Panc1 (cell line): Measurements from ENCODE around the gene PRSS50. TPM values are rescaled to one million over a fixed set of nuclear protein-coding genes. Genes with fewer than 3 reads are reported as not detected.

Experiments used
- ATAC-seq: fragments of 200-7000 bp; cut with Tn5 transposase; 2 replicates; pipeline ENCODE4 v1.9.1; 2020; ENCODE audit warnings: mild to moderate bottlenecking, moderate library complexity
- BruUV-seq: library from RNA; stranded (reverse); fragments of 400-500 nt; replicated peaks from 2 replicates; lab custom pipeline; 2021; lab: Mats Ljungman, UMichigan
- CTCF ChIA-PET: fragments of 300-600 bp; sonication (Branson Sonifier 250); formaldehyde crosslinking; loops from one replicate; lab custom pipeline; 2022; ENCODE audit warnings: antibody characterized with exemption; lab: Charles Lee
- POLR2A ChIA-PET: fragments of 300-600 bp; sonication (Branson Sonifier 250); formaldehyde crosslinking; loops from one replicate; lab custom pipeline; 2022; ENCODE audit warnings: antibody characterized with exemption; lab: Charles Lee
- DNase-seq: peaks from one replicate; pipeline ENCODE4 v3.0.0-alpha.2; 2010; ENCODE audit warnings: low read depth, low spot score
- H3K27ac ChIP-seq: 2 replicates; pipeline ENCODE4 v1.5.1; 2011; ENCODE audit warnings: mild to moderate bottlenecking, low read length, inconsistent platforms
- H3K27me3 ChIP-seq: fragments of 200-500 bp; sonication (Bioruptor generic); 2 replicates; pipeline ENCODE4 v1.6.0; 2014; ENCODE audit warnings: low read length, inconsistent platforms; ENCODE audit not compliant: control insufficient read depth, insufficient read depth
- H3K36me3 ChIP-seq: fragments of 200-500 bp; sonication (Bioruptor generic); 2 replicates; pipeline ENCODE4 v1.5.1; 2014; ENCODE audit warnings: inconsistent platforms, mild to moderate bottlenecking, low read length, moderate library complexity; ENCODE audit not compliant: control insufficient read depth, insufficient read depth
- H3K4me1 ChIP-seq: 2 replicates; pipeline ENCODE4 v1.5.1; 2011; ENCODE audit warnings: inconsistent platforms, mild to moderate bottlenecking, low read length, moderate library complexity; ENCODE audit not compliant: control insufficient read depth, insufficient read depth
- H3K4me3 ChIP-seq, 2 experiments: 2 replicates each; pipeline ENCODE4 v1.5.1; 2011 to 2012; ENCODE audit warnings: low read depth in 2 of 2, low read length in 2 of 2, mild to moderate bottlenecking in 2 of 2, inconsistent platforms in 1 of 2, moderate library complexity in 1 of 2
- H3K9me3 ChIP-seq: fragments of 200-500 bp; sonication (Bioruptor generic); 2 replicates; pipeline ENCODE4 v1.5.1; 2014; ENCODE audit warnings: low read depth, mild to moderate bottlenecking, inconsistent platforms, low read length, moderate library complexity; ENCODE audit not compliant: control insufficient read depth, insufficient read depth
- POLR2AphosphoS5 ChIP-seq: IDR thresholded peaks from 2 replicates; pipeline ENCODE4 v1.6.1; 2012; ENCODE audit warnings: mild to moderate bottlenecking, low read depth, low read length, moderate library complexity
- SIN3A ChIP-seq: IDR thresholded peaks from 2 replicates; pipeline ENCODE4 v1.6.1; 2012; ENCODE audit warnings: low read depth, mild to moderate bottlenecking, low read length, moderate library complexity, borderline replicate concordance; ENCODE audit not compliant: insufficient read depth
- TCF7L2 ChIP-seq: IDR thresholded peaks from 2 replicates; pipeline ENCODE4 v1.6.1; 2011; ENCODE audit warnings: mild to moderate bottlenecking, low read depth, low read length, inconsistent platforms
- in situ Hi-C: cut with HindIII; loops from 2 replicates; pipeline ENCODE4 v1.10.0; 2016; ENCODE audit warnings: low sequenced_read_pairs, low pct_unique_long_range_greater_than_20kb
- intact Hi-C: fragments of 100-400 bp; cut with micrococcal nuclease; formaldehyde crosslinking; loops from one replicate; pipeline ENCODE4 v1.10.0; 2022; ENCODE audit not compliant: unreplicated experiment
- total RNA-seq: library from RNA; stranded (reverse); gene quantifications from one replicate; pipeline ENCODE4 v1.2.1, GENCODE V29; 2021; ENCODE audit not compliant: unreplicated experiment
- TF ChIP-seq, protein P1 (sequence below): fragments of 450-650 bp; IDR thresholded peaks from 2 replicates; pipeline ENCODE4 v1.5.1; 2017; ENCODE audit warnings: mild to moderate bottlenecking
- TF ChIP-seq, protein P2 (sequence below), 2 experiments: IDR thresholded peaks; 2 replicates each; pipeline ENCODE4 v1.6.1; 2011 to 2012; ENCODE audit warnings: low read depth in 2 of 2, control low read depth in 1 of 2, low read length in 1 of 2, mild to moderate bottlenecking in 1 of 2, moderate library complexity in 1 of 2; ENCODE audit not compliant: insufficient read depth in 1 of 2

PRSS50 gene
- total RNA-seq, 1 experiment from 2014 or later = 0.13 TPM

DNA sequence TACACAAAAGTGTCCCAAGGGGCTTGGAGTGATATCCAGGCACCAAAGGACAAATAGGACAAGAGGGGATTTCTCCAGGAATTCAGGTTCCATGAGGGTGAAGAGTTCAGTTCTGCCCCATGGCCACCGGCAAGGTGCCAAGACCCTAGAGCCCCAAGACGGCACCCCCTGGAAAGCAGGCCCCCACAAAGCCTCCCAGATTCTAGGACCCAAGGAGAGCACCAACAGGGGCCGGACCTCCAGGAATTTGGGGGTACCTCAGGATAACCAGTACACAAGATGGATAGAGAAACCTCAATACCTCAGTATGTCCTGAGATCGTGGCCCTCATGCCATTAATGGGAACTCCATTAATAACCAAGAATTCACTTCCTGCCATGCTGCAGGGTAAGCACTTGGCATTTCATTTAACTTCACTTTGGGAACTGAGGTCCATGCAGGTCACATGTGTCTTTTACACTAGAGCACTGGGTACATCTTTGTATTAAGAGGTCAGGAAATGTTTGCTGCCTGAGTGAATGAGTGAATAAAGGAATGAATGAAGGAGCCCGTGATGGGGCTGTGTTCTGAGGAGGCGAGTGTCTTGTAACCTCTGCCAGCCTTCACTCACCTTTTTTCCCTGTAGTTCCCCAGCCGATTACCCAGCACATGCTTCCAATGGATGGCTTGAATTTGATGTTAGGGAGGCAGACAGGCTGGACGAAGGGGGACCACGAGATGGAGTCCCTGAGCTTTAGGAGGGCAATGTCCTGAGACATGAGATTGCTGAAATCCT lies 15.5 kb upstream of the PRSS50 start:
- H3K9me3 ChIP-seq = no peaks in the 10 kb centered on the region
- no peak for TF ChIP-seq POLR2AphosphoS5
- TF ChIP-seq, protein P1, sequence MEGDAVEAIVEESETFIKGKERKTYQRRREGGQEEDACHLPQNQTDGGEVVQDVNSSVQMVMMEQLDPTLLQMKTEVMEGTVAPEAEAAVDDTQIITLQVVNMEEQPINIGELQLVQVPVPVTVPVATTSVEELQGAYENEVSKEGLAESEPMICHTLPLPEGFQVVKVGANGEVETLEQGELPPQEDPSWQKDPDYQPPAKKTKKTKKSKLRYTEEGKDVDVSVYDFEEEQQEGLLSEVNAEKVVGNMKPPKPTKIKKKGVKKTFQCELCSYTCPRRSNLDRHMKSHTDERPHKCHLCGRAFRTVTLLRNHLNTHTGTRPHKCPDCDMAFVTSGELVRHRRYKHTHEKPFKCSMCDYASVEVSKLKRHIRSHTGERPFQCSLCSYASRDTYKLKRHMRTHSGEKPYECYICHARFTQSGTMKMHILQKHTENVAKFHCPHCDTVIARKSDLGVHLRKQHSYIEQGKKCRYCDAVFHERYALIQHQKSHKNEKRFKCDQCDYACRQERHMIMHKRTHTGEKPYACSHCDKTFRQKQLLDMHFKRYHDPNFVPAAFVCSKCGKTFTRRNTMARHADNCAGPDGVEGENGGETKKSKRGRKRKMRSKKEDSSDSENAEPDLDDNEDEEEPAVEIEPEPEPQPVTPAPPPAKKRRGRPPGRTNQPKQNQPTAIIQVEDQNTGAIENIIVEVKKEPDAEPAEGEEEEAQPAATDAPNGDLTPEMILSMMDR = no peak; the same call in 1 of the 2 replicates
- TF ChIP-seq TCF7L2 = no peak
- no peak for TF ChIP-seq SIN3A
- TF ChIP-seq, protein P2, sequence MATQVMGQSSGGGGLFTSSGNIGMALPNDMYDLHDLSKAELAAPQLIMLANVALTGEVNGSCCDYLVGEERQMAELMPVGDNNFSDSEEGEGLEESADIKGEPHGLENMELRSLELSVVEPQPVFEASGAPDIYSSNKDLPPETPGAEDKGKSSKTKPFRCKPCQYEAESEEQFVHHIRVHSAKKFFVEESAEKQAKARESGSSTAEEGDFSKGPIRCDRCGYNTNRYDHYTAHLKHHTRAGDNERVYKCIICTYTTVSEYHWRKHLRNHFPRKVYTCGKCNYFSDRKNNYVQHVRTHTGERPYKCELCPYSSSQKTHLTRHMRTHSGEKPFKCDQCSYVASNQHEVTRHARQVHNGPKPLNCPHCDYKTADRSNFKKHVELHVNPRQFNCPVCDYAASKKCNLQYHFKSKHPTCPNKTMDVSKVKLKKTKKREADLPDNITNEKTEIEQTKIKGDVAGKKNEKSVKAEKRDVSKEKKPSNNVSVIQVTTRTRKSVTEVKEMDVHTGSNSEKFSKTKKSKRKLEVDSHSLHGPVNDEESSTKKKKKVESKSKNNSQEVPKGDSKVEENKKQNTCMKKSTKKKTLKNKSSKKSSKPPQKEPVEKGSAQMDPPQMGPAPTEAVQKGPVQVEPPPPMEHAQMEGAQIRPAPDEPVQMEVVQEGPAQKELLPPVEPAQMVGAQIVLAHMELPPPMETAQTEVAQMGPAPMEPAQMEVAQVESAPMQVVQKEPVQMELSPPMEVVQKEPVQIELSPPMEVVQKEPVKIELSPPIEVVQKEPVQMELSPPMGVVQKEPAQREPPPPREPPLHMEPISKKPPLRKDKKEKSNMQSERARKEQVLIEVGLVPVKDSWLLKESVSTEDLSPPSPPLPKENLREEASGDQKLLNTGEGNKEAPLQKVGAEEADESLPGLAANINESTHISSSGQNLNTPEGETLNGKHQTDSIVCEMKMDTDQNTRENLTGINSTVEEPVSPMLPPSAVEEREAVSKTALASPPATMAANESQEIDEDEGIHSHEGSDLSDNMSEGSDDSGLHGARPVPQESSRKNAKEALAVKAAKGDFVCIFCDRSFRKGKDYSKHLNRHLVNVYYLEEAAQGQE (IDR thresholded peaks at IDR 0.05; ENCODE audit: insufficient read depth in 1 of 2, low read depth in 2 of 2, low read length in 1 of 2) = no peak
- DNase-seq (no peak), ATAC-seq (peak; percentile 68)
- no peaks in the 10 kb centered on the region for H3K27me3 ChIP-seq
- BruUV-seq = no TSS peak
- POLR2A ChIA-PET = no interaction called here
- intact Hi-C loops (no loop called here), in situ Hi-C loops (no loop called here)
- no peaks in the 10 kb centered on the region for H3K36me3 ChIP-seq
- CTCF ChIA-PET = no interaction called here
- H3K27ac ChIP-seq = no peak overlapping the region
- H3K4me3 ChIP-seq = no peak overlapping the region
- no peaks in the 10 kb centered on the region for H3K4me1 ChIP-seq

DNA sequence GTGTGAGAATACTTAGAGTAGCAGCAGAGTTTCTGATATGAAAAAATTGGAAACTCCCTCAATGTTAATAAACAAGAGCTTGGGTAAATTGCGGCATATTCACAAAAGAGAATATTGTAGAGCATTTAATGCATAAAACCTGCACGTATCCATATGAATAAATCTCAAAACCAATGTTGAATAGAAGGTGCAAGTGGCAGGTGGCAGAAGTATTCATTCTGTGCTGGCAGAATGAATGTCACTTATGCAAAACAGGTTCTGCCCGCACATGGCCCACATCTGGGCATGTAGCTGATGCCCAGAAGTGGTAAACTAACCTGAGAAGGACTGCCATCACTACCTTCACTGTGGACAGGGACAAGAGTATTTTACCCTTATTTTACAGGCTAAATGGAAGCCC lies 14.1 kb upstream of the PRSS50 start:
- DNase-seq (no peak), ATAC-seq (no peak)
- H3K4me1 ChIP-seq = no peaks in the 10 kb centered on the region
- in situ Hi-C loops (no loop called here), intact Hi-C loops (no loop called here)
- ChIA-PET CTCF (no interaction called here), POLR2A (no interaction called here)
- H3K27ac ChIP-seq = no peak overlapping the region
- H3K4me3 ChIP-seq = no peak overlapping the region
- H3K27me3 ChIP-seq = no peaks in the 10 kb centered on the region
- BruUV-seq = no TSS peak
- H3K9me3 ChIP-seq = no peaks in the 10 kb centered on the region
- TF ChIP-seq, protein P2 (IDR thresholded peaks at IDR 0.05; ENCODE audit: insufficient read depth in 1 of 2, low read depth in 2 of 2, low read length in 1 of 2) = no peak
- TF ChIP-seq, protein P1 = no peak
- TF ChIP-seq SIN3A = no peak
- no peak for TF ChIP-seq POLR2AphosphoS5
- no peak for TF ChIP-seq TCF7L2
- no peaks in the 10 kb centered on the region for H3K36me3 ChIP-seq
